Renal cortical epithelial cell (primary cell): ENCODE results near the gene HERC3. TPM values are rescaled to one million over a fixed set of nuclear protein-coding genes. Genes with fewer than 3 reads are reported as not detected.

Experiments used
- DNase-seq: peaks from one replicate; pipeline ENCODE4 v3.0.0-alpha.2; 2011; ENCODE audit warnings: low read depth
- total RNA-seq: library from RNA; depleted of rRNA; stranded (reverse); fragments of >200 nt; gene quantifications from 2 replicates; pipeline ENCODE4 v1.2.3, GENCODE V29; 2014

The HERC3 gene
- 9.0 and 22.0 TPM in 2 replicates for total RNA-seq

DNA sequence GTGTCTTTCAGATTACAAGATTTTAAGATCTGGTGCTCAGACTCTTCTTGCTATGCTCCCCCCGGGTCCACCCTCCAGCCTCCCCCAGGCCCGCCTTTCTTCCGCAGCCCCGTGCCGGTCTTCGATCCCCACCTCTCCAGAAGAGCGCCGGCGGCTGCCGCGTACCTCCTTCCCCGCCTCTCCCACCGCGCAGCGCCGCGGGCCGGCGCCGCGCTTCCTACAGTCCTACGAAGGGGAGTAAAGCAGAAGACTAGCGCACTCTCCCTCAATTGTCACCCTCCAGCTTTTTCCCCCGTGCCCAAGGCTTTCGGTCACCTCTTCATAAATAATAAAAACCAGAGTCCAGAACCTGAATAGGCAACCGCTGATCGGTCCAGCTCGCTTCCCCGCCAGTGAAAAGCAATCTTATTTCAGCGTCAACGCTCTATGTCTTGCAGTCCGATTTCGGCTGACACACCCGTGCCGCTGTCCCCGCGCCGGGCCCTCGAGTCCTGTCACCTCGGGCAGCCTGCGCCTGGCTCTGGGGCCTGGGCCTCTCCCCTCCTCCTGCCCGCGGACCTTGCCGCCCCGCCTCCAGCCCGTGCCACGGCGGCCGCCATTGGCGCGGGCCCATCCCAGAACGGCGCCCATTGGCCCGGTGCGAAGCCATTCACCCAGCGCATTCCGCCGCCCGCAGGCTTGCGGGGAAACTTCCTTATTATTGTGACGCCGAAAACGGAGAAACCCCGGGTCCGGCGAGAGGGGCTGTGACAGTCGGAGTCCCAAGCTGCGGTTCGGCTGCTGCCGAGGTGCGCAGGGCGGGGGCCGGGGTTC lies at the start of gene HERC3:
Gene HERC3, plus strand, starts transcription at position 694 of the 813 bp plus-strand sequence. CDS start 13,344 bp downstream, outside the sequence.
- DNase-seq = peak; percentile 50

GRCh38 chr4:88549815-88550214 lies 42.5 kb upstream of the HERC3 start:
- no peak for DNase-seq

GRCh38 chr4:88567591-88567990 lies 24.7 kb upstream of the HERC3 start:
- DNase-seq = no peak

- DNase-seq = no peak
These were observed 22.3 kb upstream of the HERC3 start for GRCh38 chr4:88570001-88570400.

DNA sequence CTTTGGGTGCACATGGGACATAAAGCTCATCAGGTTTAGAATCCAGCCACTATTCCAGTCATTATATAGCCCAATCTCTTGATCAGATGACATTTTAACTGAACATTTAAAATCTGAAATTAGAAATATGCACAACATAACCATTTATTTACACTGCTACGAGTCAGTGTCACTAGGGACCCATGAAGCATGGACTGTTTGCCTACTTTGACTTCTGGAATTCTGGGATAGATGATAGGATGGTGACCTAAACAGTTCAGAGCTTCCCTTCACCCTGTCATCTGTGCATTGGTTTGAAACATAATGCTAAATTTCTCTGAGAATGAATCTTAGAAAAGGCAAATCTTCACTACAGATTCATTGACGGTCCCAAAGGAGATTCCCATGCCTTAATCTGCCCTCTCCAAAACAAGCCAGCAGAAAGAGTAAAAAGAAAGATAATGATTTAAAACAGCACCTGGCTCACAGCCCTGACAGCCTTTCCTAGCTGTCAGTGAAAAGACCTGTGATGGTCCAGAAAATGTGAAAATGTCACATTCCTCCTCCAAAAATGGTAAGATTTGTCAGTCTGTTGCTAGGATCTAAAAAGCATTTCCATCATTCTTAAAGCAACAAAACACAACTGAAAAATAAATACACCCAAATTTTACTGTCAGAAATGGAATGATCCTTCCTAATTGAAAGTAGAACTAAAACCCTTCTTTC lies 18.9 kb upstream of the HERC3 start:
- DNase-seq = no peak

DNA sequence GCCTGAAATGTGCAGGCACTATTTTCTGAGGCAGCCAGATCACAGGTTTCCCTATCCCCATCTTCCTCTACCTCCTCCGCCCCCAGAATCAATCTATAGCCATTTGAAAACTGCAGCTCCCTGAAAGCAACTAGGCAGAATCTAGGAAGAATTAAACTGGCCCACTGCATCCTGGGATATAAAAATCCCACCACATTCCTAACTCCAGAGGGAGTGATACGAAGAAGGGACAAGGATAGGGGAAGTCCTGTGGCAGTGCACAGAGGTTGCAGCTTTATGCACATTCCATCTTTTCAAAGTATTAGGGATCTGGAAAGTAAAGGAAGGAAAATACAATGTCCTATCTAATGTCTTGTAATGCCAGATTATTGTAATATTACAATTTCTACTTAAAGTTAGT lies 18.3 kb upstream of the HERC3 start:
- peak; percentile 22 for DNase-seq

GRCh38 chr4:88575186-88575585 lies 17.1 kb upstream of the HERC3 start:
- DNase-seq = no peak

- peak; percentile 18 for DNase-seq
These were observed 9.8 kb upstream of the HERC3 start for GRCh38 chr4:88582493-88582892.

- DNase-seq = no peak
These were observed 8.4 kb upstream of the HERC3 start for GRCh38 chr4:88583631-88584470.

GRCh38 chr4:88584471-88584900 lies 7.8 kb upstream of the HERC3 start:
- DNase-seq = no peak

GRCh38 chr4:88585917-88586316 lies 6.4 kb upstream of the HERC3 start:
- DNase-seq = no peak

GRCh38 chr4:88587306-88587705 lies 5.0 kb upstream of the HERC3 start:
- DNase-seq = no peak

GRCh38 chr4:88592600-88593448 lies 544 bp downstream of the HERC3 start:
- peak; percentile 61 for DNase-seq

DNA sequence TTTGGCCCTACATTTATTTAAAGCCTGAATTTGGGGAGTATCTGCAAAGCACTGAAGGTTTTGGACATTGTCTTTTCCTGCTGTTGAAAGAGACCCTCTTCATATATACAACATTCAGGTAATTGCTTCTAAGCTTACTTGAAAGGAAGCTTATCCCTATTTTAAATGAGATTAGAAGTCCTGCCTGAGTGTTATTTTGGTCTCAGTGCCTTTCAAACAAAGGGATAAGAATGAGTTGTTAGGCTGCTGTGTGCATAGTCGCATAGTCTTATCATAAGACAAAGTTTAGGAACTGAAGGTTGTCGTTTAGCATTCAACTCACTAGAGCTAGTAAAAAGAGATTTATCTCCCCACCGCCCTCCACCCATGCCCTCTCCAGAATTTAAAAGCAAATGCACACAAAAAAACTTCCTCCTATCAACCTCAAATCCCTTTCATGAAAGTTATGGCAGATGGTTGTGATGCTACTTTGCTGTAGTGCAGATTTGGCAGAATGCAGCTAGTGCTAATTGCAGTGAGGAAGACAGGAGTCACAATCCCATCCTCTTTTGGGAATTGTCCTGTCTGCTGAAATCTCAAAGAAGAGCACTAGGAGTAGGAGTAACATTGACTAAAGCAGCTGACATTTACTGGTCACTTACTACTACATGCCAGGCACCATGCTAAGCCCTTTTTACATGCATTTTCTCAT lies 5.8 kb downstream of the HERC3 start:
- no peak for DNase-seq

DNA sequence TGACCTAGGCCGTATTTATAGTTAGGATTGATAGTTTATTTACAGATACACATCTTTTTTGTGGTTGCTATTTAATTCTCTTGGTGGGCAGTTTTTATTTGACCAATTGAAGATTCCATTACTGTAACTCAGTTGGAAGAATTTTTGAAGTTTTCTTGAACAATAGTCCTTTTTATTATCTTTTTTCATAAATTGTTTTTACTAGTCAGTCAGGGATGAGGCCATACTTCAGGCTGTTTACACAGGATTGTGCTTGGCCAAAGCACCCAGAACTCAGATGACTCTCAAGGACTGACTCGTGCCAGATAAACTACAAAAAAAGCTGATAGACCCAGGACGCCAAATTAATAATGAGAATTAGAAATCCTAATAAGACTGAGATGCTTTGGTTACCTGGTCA lies 7.0 kb downstream of the HERC3 start:
- DNase-seq = no peak

- no peak for DNase-seq
These were observed 7.4 kb downstream of the HERC3 start for GRCh38 chr4:88599714-88600113.

DNA sequence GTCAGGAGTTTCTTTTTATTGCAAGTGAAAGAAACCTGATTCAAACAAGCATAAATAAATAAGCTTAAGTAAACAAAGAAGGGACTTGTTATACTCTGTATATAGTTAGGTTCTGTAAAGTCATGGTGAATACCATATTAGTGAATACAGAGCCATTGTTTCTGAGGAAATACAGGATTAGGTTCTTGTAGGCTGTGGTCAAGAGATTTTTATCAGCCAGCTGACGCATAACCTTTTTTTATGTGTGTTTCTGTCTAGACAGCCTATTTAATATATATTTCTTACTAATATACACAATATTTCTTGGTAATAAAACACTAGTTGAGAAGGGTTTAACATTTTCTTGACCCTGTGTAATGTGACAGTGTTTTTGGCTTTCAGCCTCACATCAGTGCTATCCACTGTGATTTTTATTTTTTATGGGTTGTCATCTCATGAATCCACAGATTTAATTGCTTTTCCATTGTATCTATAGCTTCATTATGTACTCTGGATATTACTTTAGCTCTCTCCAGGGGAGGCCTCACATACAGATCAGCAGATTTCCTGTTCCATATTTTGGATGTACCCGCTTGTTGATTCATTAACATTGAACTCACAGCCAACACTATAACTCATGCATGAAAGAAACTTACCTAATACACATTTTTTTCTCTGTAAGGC lies 8.0 kb downstream of the HERC3 start:
- DNase-seq = no peak

GRCh38 chr4:88604978-88605678 lies 12.8 kb downstream of the HERC3 start:
- DNase-seq = no peak

DNA sequence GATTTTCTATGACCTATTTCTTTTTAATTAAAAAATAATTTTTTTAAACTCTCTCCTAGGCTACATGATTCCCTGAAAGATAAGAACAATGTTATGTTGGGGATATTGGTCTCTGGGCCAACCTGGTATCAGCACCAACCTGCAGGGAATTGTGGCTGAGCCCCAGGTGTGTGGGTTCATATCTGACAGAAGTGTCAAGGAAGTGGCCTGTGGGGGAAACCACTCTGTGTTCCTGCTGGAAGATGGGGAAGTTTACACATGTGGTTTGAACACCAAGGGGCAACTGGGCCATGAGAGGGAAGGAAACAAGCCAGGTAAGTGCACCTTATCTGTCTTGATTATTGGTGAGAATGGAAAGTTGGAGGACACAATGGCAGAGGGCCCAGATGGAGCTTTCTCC lies 13.5 kb downstream of the HERC3 start:
- DNase-seq = no peak

DNA sequence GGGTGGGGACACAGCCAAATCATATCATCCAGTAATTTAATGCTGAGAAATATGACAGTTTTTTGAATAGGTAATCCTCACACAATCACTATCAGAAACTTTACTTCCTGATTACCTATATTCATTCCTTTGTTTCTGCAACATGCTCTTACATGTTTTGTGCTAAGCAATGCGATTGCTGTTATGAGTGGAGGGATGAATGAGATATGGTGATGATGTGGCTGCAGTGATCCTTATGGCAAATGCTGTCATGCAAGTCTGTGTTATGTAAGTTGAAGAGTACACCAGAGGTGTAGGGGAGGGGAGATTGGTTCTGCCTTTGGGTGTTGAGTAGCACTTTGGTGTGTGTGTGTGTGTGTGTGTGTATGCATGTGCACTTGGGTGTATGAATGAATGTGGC lies 14.6 kb downstream of the HERC3 start:
- no peak for DNase-seq
